GM19035 (cell line): ENCODE measurements around the gene PXDN.

Source experiments
- ATAC-seq: cut with Tn5 transposase; IDR thresholded peaks from one replicate; pipeline ENCODE4 v1.9.1; 2021; ENCODE audit not compliant: unreplicated experiment

PXDN gene

GRCh38 chr2:1754461-1755170 lies 10.3 kb upstream of the PXDN start:
- ATAC-seq, result no peak

- no peak for ATAC-seq
Observed at GRCh38 chr2:1754046-1754445, 9.7 kb upstream of the PXDN start.

GRCh38 chr2:1752751-1753150 lies 8.4 kb upstream of the PXDN start:
- ATAC-seq, result no peak

- no peak for ATAC-seq
Observed at GRCh38 chr2:1751767-1752725, 7.7 kb upstream of the PXDN start.

- no peak for ATAC-seq
Observed at GRCh38 chr2:1750933-1751766, 6.8 kb upstream of the PXDN start.

- no peak for ATAC-seq
Observed at GRCh38 chr2:1750270-1750932, 6.1 kb upstream of the PXDN start.

- no peak for ATAC-seq
Observed at GRCh38 chr2:1749489-1750119, 5.3 kb upstream of the PXDN start.

GRCh38 chr2:1748741-1749488 lies 4.6 kb upstream of the PXDN start:
- ATAC-seq, result no peak

- ATAC-seq, result no peak
Observed at GRCh38 chr2:1748176-1748740, 3.9 kb upstream of the PXDN start.

- no peak for ATAC-seq
Observed at GRCh38 chr2:1747065-1747941, 3.0 kb upstream of the PXDN start.

- ATAC-seq, result no peak
Observed at GRCh38 chr2:1746174-1747064, 2.1 kb upstream of the PXDN start.

- no peak for ATAC-seq
Observed at GRCh38 chr2:1745171-1746023, 1.1 kb upstream of the PXDN start.

GRCh38 chr2:1744151-1744445 lies 217 bp downstream of the PXDN start:
- ATAC-seq, result no peak

GRCh38 chr2:1743396-1744150 lies 742 bp downstream of the PXDN start:
- ATAC-seq, result no peak

GRCh38 chr2:1742681-1743395 lies 1.5 kb downstream of the PXDN start:
- no peak for ATAC-seq
